PC-9 (cell line): ENCODE results near the gene ESPL1.

ENCODE experiments used
- EZH2 ChIP-seq: fragments of 200-600 bp; sonication (generic); IDR thresholded peaks from 2 replicates; pipeline ENCODE4 v1.8.0; 2017; ENCODE audit warnings: antibody characterized with exemption, low read depth
- TF ChIP-seq, protein P1 (sequence below): fragments of 200-600 bp; sonication (generic); conservative IDR thresholded peaks from 2 replicates; pipeline ENCODE4 v1.6.1; 2017; ENCODE audit warnings: mixed run types, antibody characterized with exemption, mild to moderate bottlenecking, moderate library complexity

DNA sequence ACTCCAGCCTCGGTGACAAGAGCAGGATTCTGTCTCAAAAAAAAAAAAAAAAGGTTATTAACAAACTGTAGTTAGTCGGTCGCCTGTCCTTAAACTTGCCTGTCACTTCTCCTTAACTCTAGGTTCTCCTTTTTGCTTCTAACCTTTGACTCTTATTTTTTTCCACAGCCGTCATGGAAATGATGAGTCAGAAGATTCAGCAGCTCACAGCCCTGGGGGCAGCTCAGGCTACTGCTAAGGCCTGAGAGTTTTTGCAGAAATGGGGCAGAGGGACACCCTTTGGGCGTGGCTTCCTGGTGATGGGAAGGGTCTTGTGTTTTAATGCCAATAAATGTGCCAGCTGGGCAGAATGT, 31.0 kb downstream of the ESPL1 start:
- TF ChIP-seq, protein P1, sequence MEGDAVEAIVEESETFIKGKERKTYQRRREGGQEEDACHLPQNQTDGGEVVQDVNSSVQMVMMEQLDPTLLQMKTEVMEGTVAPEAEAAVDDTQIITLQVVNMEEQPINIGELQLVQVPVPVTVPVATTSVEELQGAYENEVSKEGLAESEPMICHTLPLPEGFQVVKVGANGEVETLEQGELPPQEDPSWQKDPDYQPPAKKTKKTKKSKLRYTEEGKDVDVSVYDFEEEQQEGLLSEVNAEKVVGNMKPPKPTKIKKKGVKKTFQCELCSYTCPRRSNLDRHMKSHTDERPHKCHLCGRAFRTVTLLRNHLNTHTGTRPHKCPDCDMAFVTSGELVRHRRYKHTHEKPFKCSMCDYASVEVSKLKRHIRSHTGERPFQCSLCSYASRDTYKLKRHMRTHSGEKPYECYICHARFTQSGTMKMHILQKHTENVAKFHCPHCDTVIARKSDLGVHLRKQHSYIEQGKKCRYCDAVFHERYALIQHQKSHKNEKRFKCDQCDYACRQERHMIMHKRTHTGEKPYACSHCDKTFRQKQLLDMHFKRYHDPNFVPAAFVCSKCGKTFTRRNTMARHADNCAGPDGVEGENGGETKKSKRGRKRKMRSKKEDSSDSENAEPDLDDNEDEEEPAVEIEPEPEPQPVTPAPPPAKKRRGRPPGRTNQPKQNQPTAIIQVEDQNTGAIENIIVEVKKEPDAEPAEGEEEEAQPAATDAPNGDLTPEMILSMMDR: no peak
- no peak for TF ChIP-seq EZH2
